Loucy (cell line): Measurements from ENCODE around the gene NUP88.

Experiments
- H2AFZ ChIP-seq: fragments of 200-600 bp; sonication (generic); 2 replicates; pipeline ENCODE4 v1.6.0; 2016; ENCODE audit warnings: antibody characterized with exemption, mild to moderate bottlenecking, low read length, moderate library complexity
- H3F3A ChIP-seq: fragments of 200-600 bp; 2 replicates; pipeline ENCODE4 v1.6.0; 2016; ENCODE audit warnings: antibody characterized with exemption, low read depth, mild to moderate bottlenecking
- H3K27me3 ChIP-seq: fragments of 200-600 bp; sonication (generic); 2 replicates; pipeline ENCODE4 v1.6.1; 2014; ENCODE audit warnings: low read length, mild to moderate bottlenecking; ENCODE audit not compliant: insufficient read depth, poor library complexity, severe bottlenecking
- H3K36me3 ChIP-seq: fragments of 200-600 bp; sonication (generic); 2 replicates; pipeline ENCODE4 v1.6.1; 2016; ENCODE audit warnings: low read length; ENCODE audit not compliant: insufficient read depth
- H3K4me1 ChIP-seq: fragments of 200-600 bp; sonication (generic); 2 replicates; pipeline ENCODE4 v1.5.1; 2014; ENCODE audit warnings: low read length, mild to moderate bottlenecking; ENCODE audit not compliant: insufficient read depth, poor library complexity, severe bottlenecking
- H3K4me2 ChIP-seq: fragments of 200-600 bp; sonication (generic); 2 replicates; pipeline ENCODE4 v1.6.0; 2014; ENCODE audit warnings: antibody characterized with exemption, low read length, low read depth, mild to moderate bottlenecking; ENCODE audit not compliant: poor library complexity, severe bottlenecking
- H3K4me3 ChIP-seq: fragments of 200-600 bp; sonication (generic); 2 replicates; pipeline ENCODE4 v1.5.1; 2014; ENCODE audit warnings: low read length, mild to moderate bottlenecking, mixed read lengths; ENCODE audit not compliant: poor library complexity, severe bottlenecking
- H3K79me2 ChIP-seq: fragments of 200-600 bp; sonication (generic); 2 replicates; pipeline ENCODE4 v1.6.1; 2014; ENCODE audit warnings: low read length; ENCODE audit not compliant: insufficient read depth
- H3K9ac ChIP-seq: fragments of 200-600 bp; sonication (generic); 2 replicates; pipeline ENCODE4 v1.6.0; 2014; ENCODE audit warnings: mild to moderate bottlenecking, low read depth, low read length, moderate library complexity; ENCODE audit not compliant: poor library complexity, severe bottlenecking
- H3K9me2 ChIP-seq: fragments of 200-600 bp; sonication (generic); replicated peaks from 2 replicates; pipeline ENCODE4 v1.6.1; 2016; ENCODE audit warnings: low read depth, low read length, mixed read lengths
- H3K9me3 ChIP-seq: fragments of 200-600 bp; sonication (generic); 2 replicates; pipeline ENCODE4 v1.6.1; 2014; ENCODE audit warnings: mild to moderate bottlenecking, antibody characterized with exemption, low read length, low read depth; ENCODE audit not compliant: insufficient read depth
- H4K20me1 ChIP-seq: fragments of 200-600 bp; sonication (generic); 2 replicates; pipeline ENCODE4 v1.6.0; 2014; ENCODE audit warnings: antibody characterized with exemption, low read length, mild to moderate bottlenecking; ENCODE audit not compliant: insufficient read depth, poor library complexity, severe bottlenecking
- CTCF ChIP-seq: fragments of 200-600 bp; sonication (generic); conservative IDR thresholded peaks from 2 replicates; pipeline ENCODE4 v1.5.1; 2014; ENCODE audit warnings: mild to moderate bottlenecking, antibody characterized with exemption, low read length
- EZH2phosphoT487 ChIP-seq: fragments of 200-600 bp; IDR thresholded peaks from 2 replicates; pipeline ENCODE4 v1.6.1; 2018; ENCODE audit warnings: antibody characterized with exemption, mild to moderate bottlenecking, moderate library complexity, borderline replicate concordance

The NUP88 gene

GRCh38 chr17:5430413-5430999, 11.0 kb upstream of the NUP88 start:
- H3K4me1 ChIP-seq, result peaks cover 6% of the 10 kb centered on the region
- H4K20me1 ChIP-seq, result peaks cover 14% of the 10 kb centered on the region
- peaks cover 20% of the 10 kb centered on the region; the same call in 1 of the 2 replicates for H3K79me2 ChIP-seq
- no peak overlapping the region for H3K9ac ChIP-seq
- no peaks in the 10 kb centered on the region for H3K9me3 ChIP-seq
- H3K4me3 ChIP-seq, result no peak overlapping the region
- H3K4me2 ChIP-seq, result no peak overlapping the region
- 0 out of 2 replicates have a peak, but pooled peaks cover 3% of the 10 kb centered on the region for H3F3A ChIP-seq
- peaks cover 81% of the 10 kb centered on the region for H3K36me3 ChIP-seq
- TF ChIP-seq EZH2phosphoT487 (no peak), CTCF (no peak)
- H3K9me2 ChIP-seq, result no peaks in the 10 kb centered on the region
- no peaks in the 10 kb centered on the region for H3K27me3 ChIP-seq
- no peak overlapping the region for H2AFZ ChIP-seq

GRCh38 chr17:5429191-5429887, 9.9 kb upstream of the NUP88 start:
- H3K9ac ChIP-seq, result no peak overlapping the region
- TF ChIP-seq EZH2phosphoT487 (no peak), CTCF (no peak)
- H3K36me3 ChIP-seq, result peaks cover 79% of the 10 kb centered on the region
- H3K4me2 ChIP-seq, result no peak overlapping the region
- no peaks in the 10 kb centered on the region for H3K27me3 ChIP-seq
- H4K20me1 ChIP-seq, result peaks cover 12% of the 10 kb centered on the region
- H2AFZ ChIP-seq, result no peak overlapping the region
- no peak overlapping the region for H3K4me3 ChIP-seq
- no peaks in the 10 kb centered on the region for H3K9me3 ChIP-seq
- no peaks in the 10 kb centered on the region for H3K9me2 ChIP-seq
- 0 out of 2 replicates have a peak, but pooled peaks cover 3% of the 10 kb centered on the region for H3F3A ChIP-seq
- H3K79me2 ChIP-seq, result peaks cover 20% of the 10 kb centered on the region; the same call in 1 of the 2 replicates
- H3K4me1 ChIP-seq, result peaks cover 5% of the 10 kb centered on the region

- H3K36me3 ChIP-seq, result peaks cover 54% of the 10 kb centered on the region
Measured at GRCh38 chr17:5425826-5426225, 6.4 kb upstream of the NUP88 start.

More at GRCh38 chr17:5425826-5426225, 6.4 kb upstream of the NUP88 start:
- Histone ChIP-seq H3K79me2 (peaks cover 38% of the 10 kb centered on the region), H3K9me2 (no peaks in the 10 kb centered on the region), H3K4me3 (no peak overlapping the region), H3K4me2 (no peak overlapping the region), H2AFZ (no peak overlapping the region), H3K4me1 (peaks cover 29% of the 10 kb centered on the region), H3K9ac (no peak overlapping the region), H4K20me1 (peaks cover 31% of the 10 kb centered on the region), H3K9me3 (no peaks in the 10 kb centered on the region), H3K27me3 (no peaks in the 10 kb centered on the region), H3F3A (no peaks in the 10 kb centered on the region)
- no peak for TF ChIP-seq CTCF
